Muscle layer of colon (tissue), 2 donors: ENCODE measurements around the gene ESYT2.
A peak's percentile ranks its signal among the peaks of the same experiment; 100 is the strongest.
"Not testable (repeated sequence)": the region's sequence is repeated elsewhere in the genome, so short reads cannot be mapped to it uniquely, and the experiment has no call there.

Source experiments
- H3K27ac ChIP-seq: one replicate; pipeline ENCODE4 v1.7.0; 2013; ENCODE audit warnings: low read depth, mild to moderate bottlenecking, low read length, moderate library complexity
- H3K27me3 ChIP-seq, 2 donors: one replicate each; pipeline ENCODE4 v1.7.0; 2013; ENCODE audit warnings: low read length in 2 of 2, mild to moderate bottlenecking in 2 of 2; ENCODE audit not compliant: insufficient read depth in 2 of 2, control insufficient read depth in 1 of 2
- H3K36me3 ChIP-seq: one replicate; pipeline ENCODE4 v1.7.0; 2013; ENCODE audit warnings: mild to moderate bottlenecking, low read length; ENCODE audit not compliant: insufficient read depth
- H3K4me1 ChIP-seq: one replicate; pipeline ENCODE4 v1.7.0; 2013; ENCODE audit warnings: mild to moderate bottlenecking, low read length; ENCODE audit not compliant: insufficient read depth
- H3K4me3 ChIP-seq, 2 donors: one replicate each; pipeline ENCODE4 v1.7.0; 2013; ENCODE audit warnings: low read length in 2 of 2, low read depth in 1 of 2, mild to moderate bottlenecking in 1 of 2, moderate library complexity in 1 of 2
- H3K9ac ChIP-seq: one replicate; pipeline ENCODE4 v1.7.0; 2013; ENCODE audit warnings: low read length
- H3K9me3 ChIP-seq: one replicate; pipeline ENCODE4 v1.7.0; 2013; ENCODE audit warnings: mild to moderate bottlenecking, low read length
- donor health status: abdominal sarcoma.
- donor health status: Adenocarcinoma of cecum.

Gene ESYT2

DNA sequence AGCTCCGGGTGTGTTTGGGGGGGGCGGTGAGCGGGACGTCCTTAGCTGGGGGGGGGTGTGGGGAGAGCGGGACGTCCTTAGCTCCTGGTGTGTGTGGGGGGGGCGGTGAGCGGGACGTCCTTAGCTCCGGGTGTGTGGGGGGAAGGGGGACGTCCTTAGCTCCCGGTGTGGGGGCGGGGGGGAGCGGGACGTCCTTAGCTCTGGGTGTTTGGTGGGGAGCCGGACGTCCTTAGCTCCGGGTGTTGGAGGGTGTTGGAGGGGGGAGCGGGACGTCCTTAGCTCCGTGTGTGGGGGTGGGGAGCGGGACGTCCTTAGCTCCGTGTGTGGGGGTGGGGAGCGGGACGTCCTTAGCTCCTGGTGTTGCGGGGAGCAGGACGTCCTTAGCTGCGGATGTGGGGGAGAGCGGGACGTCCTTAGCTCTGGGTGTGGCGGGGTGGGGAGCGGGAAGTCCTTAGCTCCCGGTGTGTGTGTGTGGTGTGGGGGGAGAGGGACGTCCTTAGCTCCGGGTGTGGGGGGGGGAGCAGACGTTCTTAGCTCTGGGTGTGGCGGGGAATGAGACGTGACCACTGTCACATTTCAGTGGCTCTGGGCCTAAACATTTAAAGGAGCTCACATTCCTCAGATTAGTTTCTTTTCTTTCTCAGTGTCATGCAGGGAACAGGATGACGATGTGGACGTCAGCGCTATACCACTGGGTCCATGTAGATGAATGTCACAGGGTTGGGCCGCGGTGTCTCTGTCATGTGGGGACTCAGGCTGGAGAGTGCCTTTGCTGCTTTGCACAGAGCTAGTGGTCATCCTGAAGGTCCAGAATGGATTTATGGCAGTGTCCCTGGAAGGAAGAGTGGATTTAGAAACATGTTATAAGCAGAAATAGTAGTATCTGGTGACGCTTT is 34.5 kb upstream of the ESYT2 start:
- no peaks in the 10 kb centered on the region for H3K27me3 ChIP-seq
- H3K9ac ChIP-seq: peak overlapping the region; percentile 64
- H3K36me3 ChIP-seq: no peaks in the 10 kb centered on the region
- peak overlapping the region; percentile 85 for H3K27ac ChIP-seq
- peak overlapping the region; percentile 48 to 75 for H3K4me3 ChIP-seq
- H3K9me3 ChIP-seq: no peaks in the 10 kb centered on the region
- peaks cover 11% of the 10 kb centered on the region for H3K4me1 ChIP-seq

DNA sequence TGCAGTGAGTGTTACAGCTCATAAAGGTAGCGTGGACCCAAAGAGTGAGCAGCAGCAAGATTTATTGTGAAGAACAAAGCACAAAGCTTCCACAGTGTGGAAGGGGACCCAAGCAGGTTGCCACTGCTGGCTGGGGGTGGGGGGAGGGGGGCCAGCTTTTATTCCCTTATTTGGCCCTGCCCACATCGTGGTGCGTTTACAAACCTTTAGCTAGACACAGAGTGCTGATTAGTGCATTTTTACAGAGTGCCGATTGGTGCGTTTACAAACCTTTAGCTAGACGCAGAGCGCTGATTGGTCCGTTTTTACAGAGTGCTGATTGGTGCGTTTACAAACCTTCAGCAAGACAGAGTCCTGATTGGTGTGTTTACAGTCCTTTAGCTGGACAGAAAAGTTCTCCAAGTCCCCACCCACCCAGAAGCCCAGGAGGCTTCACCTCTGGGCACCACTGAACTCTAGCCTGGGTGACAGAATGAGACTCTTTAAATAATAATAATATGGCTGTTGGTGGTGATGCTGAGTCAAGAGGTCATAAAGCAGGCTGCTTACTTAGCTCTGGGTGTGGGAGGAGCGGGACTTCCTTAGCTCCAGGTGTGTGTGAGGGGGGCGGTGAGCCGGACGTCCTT is 33.8 kb upstream of the ESYT2 start:
- peak overlapping the region; percentile 48 to 75 for H3K4me3 ChIP-seq
- not testable (repeated sequence) for H3K9me3 ChIP-seq, H3K36me3 ChIP-seq, H3K9ac ChIP-seq, H3K27me3 ChIP-seq
- peaks cover 11% of the 10 kb centered on the region for H3K4me1 ChIP-seq
- H3K27ac ChIP-seq: peak overlapping the region; percentile 85

DNA sequence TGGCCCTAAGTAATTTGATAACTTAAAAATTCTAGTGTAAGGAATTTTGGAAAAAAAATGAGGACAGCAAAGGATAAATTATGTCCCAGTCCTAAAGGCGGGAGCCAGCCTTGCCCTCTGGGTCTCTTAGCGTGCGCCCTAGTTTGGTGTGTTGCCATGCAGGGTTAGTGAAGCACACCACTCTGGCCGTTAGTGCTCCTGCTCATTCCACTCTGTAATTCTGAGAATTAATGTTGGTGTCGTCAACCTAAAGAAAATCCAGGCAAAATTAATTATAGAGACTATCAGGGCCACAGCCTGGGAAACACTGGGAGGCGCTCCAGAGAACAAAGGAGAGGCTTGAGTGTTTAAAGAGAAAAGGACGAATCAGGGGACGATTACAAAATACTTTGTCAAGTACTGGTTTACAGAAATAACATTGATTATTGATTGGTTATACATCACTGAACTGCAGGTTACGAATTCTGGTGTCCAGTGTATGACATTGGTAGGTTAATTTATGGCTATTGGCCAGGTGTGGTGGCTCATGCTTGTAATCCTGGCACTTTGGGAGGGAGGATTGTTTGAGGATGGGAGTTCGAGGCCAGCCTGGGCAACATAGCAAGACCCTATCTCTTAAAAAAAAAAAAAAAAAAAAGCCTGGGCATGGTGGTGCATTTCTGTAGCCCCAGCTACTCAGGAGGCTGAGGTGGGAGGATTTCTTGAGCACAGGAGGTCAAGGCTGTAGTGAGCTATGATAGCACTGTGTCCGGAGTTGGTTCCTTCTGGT is 32.8 kb upstream of the ESYT2 start:
- no peak overlapping the region for H3K27ac ChIP-seq

DNA sequence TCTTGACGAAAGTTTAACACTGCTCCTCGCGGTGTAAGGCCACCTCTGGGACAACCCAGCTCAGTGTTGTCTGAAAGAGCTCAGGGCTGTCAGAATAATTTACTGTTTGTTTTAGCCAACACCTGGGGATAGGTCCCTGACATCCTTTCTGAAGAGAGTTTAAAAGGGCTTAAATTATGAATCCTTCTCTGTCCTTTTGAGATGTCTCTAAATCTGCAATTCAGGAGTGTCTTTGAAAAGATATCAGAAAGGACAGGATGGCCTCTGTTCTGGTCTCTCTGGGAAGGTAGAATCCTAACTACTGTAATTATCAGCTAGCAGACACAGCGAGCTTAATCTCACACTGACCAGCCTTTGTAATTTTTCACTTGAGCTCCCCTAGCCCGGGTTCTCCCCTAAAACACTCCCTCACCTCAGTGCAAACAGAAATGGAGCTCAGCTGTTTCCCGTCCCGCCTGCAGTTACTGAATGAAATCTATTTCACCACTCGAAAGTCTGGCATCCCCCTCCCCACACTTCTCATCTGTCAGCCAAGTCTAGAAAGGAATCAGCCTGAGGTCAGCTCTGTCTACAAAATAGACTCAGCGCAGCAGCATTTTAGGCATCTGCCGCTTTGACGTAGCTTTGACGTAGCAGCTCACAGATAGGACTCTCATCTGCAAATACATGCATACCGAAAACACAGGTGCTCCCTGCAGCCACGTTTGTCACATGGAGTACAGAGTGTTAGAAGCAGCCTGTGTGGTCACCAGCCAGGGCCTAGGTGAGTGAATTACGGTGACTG is 31.9 kb upstream of the ESYT2 start:
- Histone ChIP-seq H3K9ac (no peak overlapping the region), H3K9me3 (no peaks in the 10 kb centered on the region), H3K27me3 (no peaks in the 10 kb centered on the region), H3K27ac (peak overlapping the region; percentile 14), H3K36me3 (no peaks in the 10 kb centered on the region), H3K4me3 (no peak overlapping the region), H3K4me1 (peaks cover 18% of the 10 kb centered on the region)

More for the DNA sequence above, 32.8 kb upstream of the ESYT2 start:
- H3K4me3 ChIP-seq: no peak overlapping the region
- no peak overlapping the region for H3K9ac ChIP-seq
- H3K36me3 ChIP-seq: no peaks in the 10 kb centered on the region
- no peaks in the 10 kb centered on the region for H3K27me3 ChIP-seq
- H3K4me1 ChIP-seq: peaks cover 16% of the 10 kb centered on the region
- no peaks in the 10 kb centered on the region for H3K9me3 ChIP-seq

DNA sequence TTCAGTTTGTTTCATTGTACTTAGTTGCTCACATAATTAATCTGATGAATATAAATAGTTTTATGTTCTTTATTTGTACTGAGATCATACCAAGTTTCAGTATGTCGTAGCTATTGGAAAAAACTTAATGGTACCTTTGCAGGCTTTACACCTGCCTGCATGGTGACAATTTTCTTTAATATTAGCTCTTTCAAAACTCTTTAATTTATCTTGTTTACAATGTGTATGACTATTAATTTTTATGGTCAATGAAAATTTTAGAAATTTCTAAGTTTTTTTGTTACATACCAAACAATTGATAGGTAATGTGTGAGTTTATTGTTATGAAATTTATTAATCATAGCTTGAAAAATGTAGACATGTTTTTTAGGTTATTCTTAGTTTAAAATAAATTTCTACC is 31.1 kb upstream of the ESYT2 start:
- Histone ChIP-seq H3K36me3 (no peaks in the 10 kb centered on the region), H3K27me3 (no peaks in the 10 kb centered on the region), H3K27ac (no peak overlapping the region), H3K4me3 (no peak overlapping the region), H3K9ac (no peak overlapping the region), H3K9me3 (no peaks in the 10 kb centered on the region), H3K4me1 (peaks cover 13% of the 10 kb centered on the region)

DNA sequence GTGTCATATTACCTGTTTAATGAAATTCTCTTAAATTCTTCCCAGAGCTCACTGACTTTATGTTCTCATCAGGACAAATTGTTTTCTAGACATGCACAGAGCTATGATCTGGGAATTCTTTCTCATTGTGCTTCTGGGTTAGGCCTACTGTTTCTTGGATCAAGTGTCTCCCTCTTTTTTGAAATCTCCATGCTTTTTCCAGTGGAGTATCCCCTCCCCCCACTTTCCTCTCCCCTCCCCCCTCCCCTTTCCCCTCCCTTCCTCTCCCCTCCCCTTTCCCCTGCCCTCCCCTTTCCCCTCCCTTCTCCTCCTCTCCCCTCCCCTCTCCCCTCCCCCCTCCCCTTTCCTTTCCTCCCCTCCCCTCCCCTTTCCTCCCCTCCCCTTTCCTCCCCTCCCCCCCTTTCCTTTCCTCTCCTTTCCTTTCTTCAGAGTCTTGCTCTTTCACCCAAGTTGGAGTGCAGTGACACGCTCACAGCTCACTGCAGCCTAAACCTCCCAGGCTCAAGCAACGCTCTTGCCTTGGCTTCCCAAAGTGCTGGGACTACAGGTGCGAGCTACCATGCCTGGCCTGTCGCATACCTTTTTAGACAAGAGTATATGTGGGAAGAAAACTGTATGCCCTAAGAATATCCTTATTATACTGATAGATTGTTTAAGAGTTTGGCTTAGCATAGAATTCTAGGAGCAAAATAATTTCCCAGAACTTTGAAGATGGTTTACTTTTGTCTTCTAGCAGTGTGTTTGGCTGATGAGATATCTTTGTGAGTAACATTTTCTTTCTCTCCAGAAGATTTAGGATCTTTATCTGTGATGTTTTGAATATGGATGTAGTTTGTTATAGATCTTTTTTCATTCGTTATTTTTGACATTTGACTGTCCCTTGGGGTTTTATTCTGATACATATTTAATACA is 29.5 kb upstream of the ESYT2 start:
- Histone ChIP-seq H3K27me3 (no peaks in the 10 kb centered on the region), H3K9me3 (no peaks in the 10 kb centered on the region), H3K4me1 (peaks cover 7% of the 10 kb centered on the region), H3K4me3 (no peak overlapping the region), H3K27ac (no peak overlapping the region), H3K36me3 (no peaks in the 10 kb centered on the region), H3K9ac (no peak overlapping the region)

DNA sequence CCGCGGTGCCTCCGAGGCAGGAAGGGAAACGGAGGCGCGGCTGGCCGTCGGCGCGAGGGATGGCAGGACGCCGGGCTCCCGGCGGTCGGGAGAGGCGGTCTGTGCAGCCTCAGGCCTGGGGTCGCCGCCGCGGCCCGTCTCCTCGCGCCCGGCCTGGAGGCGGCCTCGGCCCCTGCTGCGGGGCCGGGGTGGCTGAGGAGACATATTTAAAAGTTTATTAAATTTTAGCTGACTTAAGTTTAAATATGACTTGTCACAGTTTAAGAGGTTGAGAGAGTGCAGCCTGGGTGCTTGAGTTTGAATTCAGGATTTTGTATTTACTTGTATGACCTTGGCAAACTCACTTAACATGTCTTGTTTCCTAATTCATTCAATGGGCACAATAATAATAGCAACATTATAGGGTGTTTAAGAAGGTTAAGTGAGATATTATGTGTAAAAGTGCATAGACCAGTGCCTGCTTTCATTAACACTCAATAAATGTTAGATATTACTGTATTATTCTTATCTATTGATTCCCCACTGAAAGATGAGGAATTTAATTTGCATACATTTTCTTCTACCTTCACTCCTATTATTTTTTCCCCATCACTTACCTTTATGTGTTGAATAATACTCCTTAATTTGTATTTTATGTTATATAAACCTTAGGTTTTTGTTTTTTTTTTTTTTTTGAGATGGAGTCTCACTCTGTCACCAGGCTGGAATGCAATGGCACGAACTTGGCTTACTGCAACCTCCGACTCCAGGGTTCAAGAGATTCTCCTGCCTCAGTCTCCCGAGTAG is 27.8 kb upstream of the ESYT2 start:
- no peaks in the 10 kb centered on the region for H3K36me3 ChIP-seq
- peak overlapping the region; percentile 8 for H3K9ac ChIP-seq
- no peaks in the 10 kb centered on the region for H3K9me3 ChIP-seq
- H3K27ac ChIP-seq: peak overlapping the region; percentile 75
- H3K27me3 ChIP-seq: no peaks in the 10 kb centered on the region
- H3K4me3 ChIP-seq: peak overlapping the region; percentile 61 to 68
- peaks cover 7% of the 10 kb centered on the region for H3K4me1 ChIP-seq

DNA sequence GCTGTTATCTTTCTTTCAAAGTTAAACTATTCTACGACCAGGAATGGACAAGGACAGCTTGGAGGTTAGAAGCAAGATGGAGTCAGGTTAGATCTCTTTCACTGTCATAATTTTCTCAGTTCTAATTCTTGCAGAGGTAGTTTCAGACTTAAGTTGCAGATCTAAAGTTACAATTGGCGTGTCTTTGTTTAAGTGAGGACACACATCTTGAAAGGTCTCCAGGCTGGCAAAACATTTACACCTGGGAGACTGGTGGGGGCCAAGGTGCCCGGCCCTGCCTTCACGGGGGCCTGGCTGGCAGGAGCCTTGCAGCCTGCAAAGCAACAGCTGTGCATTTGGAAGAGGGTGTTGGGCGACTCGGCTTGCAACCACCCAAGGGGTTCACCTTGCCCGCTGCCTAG is 25.4 kb upstream of the ESYT2 start:
- H3K27me3 ChIP-seq: no peaks in the 10 kb centered on the region
- no peaks in the 10 kb centered on the region for H3K36me3 ChIP-seq
- peaks cover 7% of the 10 kb centered on the region for H3K4me1 ChIP-seq
- no peak overlapping the region for H3K27ac ChIP-seq
- no peak overlapping the region for H3K9ac ChIP-seq
- H3K4me3 ChIP-seq: no peak overlapping the region
- no peaks in the 10 kb centered on the region for H3K9me3 ChIP-seq

DNA sequence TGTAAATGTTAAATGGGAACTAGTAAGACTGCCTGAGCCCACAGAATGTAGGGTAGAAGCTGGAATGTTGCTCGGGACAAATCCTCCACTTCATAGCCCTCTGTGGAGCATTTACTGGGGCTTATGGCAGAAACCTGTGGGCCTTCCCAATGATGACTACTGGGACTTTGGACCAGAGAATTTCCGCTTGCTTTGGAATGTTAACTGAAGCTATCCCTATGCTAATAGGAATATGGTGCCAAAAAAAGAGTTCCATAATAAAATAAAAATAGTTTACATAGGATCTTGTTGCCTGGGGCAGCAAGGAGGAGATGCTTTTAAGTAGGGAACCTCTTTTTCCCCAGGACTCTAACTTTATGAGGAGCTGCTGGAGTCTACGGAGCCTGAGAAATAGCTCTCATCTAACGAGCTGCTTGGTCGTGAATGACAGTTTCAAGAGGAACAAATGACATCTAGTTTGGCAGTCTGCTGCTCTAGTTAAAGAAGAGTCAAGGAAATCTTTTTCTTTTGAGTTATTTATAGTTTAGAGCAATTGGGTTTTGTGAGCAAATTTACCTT is 21.3 kb upstream of the ESYT2 start:
- Histone ChIP-seq H3K36me3 (no peaks in the 10 kb centered on the region), H3K9ac (no peak overlapping the region), H3K27ac (no peak overlapping the region), H3K9me3 (no peaks in the 10 kb centered on the region), H3K27me3 (no peaks in the 10 kb centered on the region), H3K4me3 (no peak overlapping the region), H3K4me1 (peaks cover 7% of the 10 kb centered on the region)
